ENCODE measurements around the gene RNU11. TPM values are rescaled to one million over a fixed set of nuclear protein-coding genes. Genes with fewer than 3 reads are reported as not detected.

RNU11 gene
- total and polyA plus RNA-seq, 2 of the 4 experiments (the other 2 are of a cell fraction), result not detected

DNA sequence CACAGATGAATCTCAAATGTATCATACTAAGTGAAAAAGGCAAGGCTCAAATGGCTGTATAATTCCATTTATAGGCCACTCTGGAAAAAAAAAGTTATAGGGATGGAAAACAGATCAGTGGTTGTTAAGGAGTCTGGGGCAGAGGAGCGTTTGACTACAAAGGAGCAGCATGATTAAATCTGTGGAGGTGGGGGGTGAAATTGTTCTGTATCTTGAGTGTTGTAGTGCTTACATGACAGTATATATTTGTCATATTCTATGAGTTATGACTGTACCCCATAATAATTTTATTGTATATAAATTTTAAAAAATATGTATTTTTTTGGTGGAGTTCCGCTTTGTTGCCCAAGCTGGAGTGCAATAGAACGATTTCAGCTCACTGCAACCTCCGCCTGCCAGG is 15.8 kb upstream of the RNU11 start:
- 100% methylated on average over 1 of the region's 4 CpGs; no CpG with 5 or more reads in 1 of the 2 experiments for WGBS, 2 experiments (ENCODE audit: extremely low coverage in 2 of 2, insufficient read length in 1 of 2)
- intact Hi-C loops (cut with micrococcal nuclease) (no loop called here), dilution Hi-C loops (cut with HindIII; ENCODE audit: low sequenced_read_pairs, unreplicated experiment) (no loop called here), in situ Hi-C loops (cut with MboI; ENCODE audit: low sequenced_read_pairs) (no loop called here)
- Histone ChIP-seq H3K27ac (ENCODE audit: insufficient read depth, low read length) (no peak overlapping the region), H2BK120ac (ENCODE audit: low read depth, low read length) (no peak overlapping the region), H3K9ac (ENCODE audit: low read depth, low read length) (no peak overlapping the region), H3K18ac (ENCODE audit: low read depth, low read length) (no peak overlapping the region), H3K56ac (ENCODE audit: extremely low read depth, insufficient read depth, low read length) (no peak overlapping the region), H2BK15ac (ENCODE audit: low read depth, low read length) (no peak overlapping the region), H3K4ac (ENCODE audit: low read depth, low read length) (no peak overlapping the region), H4K5ac (ENCODE audit: low read depth, low read length) (no peak overlapping the region), H3K9me1 (ENCODE audit: insufficient read depth, low read length) (no peaks in the 10 kb centered on the region), H3K27me3 (ENCODE audit: control insufficient read depth, insufficient read depth, low read length) (no peaks in the 10 kb centered on the region), H3K4me2 (ENCODE audit: low read depth, low read length) (no peak overlapping the region), H3K36me3 (ENCODE audit: control insufficient read depth, insufficient read depth, low read length) (0 out of 2 replicates have a peak, but pooled peaks cover 3% of the 10 kb centered on the region), H4K20me1 (ENCODE audit: insufficient read depth, low read length) (no peaks in the 10 kb centered on the region), H3K23ac (ENCODE audit: low read depth, low read length) (no peak overlapping the region), H3K14ac (replicated peaks; ENCODE audit: low read depth, low read length) (no peak overlapping the region), H2BK5ac (ENCODE audit: low read depth, low read length, poor library complexity, severe bottlenecking) (no peak overlapping the region), H2AK9ac (replicated peaks; ENCODE audit: low read depth, low read length, poor library complexity) (no peak overlapping the region), H3K4me3 (ENCODE audit: insufficient read depth, low read depth, low read length) (no peak overlapping the region), H2BK20ac (ENCODE audit: low read depth, low read length) (no peak overlapping the region), H3K79me1 (ENCODE audit: low read depth in 1 of 2, low read length in 2 of 2) (peaks cover 13 to 29% of the 10 kb centered on the region in 2 experiments), H3K9me3 (ENCODE audit: control insufficient read depth, insufficient read depth, low read length) (no peaks in the 10 kb centered on the region), H2AFZ (replicated peaks; ENCODE audit: low read length, poor library complexity) (no peak overlapping the region), H3K4me1 (ENCODE audit: control insufficient read depth, insufficient read depth, low read length) (no peaks in the 10 kb centered on the region), H4K91ac (ENCODE audit: insufficient read depth, low read depth, low read length) (no peak overlapping the region), H2AK5ac (ENCODE audit: low read depth, low read length) (no peak overlapping the region), H4K8ac (ENCODE audit: low read depth in 2 of 2, low read length in 2 of 2) (no peak overlapping the region)
- TF ChIP-seq, protein P1, sequence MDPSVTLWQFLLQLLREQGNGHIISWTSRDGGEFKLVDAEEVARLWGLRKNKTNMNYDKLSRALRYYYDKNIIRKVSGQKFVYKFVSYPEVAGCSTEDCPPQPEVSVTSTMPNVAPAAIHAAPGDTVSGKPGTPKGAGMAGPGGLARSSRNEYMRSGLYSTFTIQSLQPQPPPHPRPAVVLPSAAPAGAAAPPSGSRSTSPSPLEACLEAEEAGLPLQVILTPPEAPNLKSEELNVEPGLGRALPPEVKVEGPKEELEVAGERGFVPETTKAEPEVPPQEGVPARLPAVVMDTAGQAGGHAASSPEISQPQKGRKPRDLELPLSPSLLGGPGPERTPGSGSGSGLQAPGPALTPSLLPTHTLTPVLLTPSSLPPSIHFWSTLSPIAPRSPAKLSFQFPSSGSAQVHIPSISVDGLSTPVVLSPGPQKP (IDR thresholded peaks at IDR 0.05; ENCODE audit: borderline replicate concordance, low read depth, low read length), result no peak
- no peak for TF ChIP-seq RFX5 (IDR thresholded peaks at IDR 0.05; ENCODE audit: low read depth, low read length)
- no peak for TF ChIP-seq BHLHE40 (IDR thresholded peaks at IDR 0.05; ENCODE audit: low read depth, low read length)
- no peak for TF ChIP-seq RAD21 (IDR thresholded peaks at IDR 0.05; ENCODE audit: low read length)
- TF ChIP-seq, protein P2, sequence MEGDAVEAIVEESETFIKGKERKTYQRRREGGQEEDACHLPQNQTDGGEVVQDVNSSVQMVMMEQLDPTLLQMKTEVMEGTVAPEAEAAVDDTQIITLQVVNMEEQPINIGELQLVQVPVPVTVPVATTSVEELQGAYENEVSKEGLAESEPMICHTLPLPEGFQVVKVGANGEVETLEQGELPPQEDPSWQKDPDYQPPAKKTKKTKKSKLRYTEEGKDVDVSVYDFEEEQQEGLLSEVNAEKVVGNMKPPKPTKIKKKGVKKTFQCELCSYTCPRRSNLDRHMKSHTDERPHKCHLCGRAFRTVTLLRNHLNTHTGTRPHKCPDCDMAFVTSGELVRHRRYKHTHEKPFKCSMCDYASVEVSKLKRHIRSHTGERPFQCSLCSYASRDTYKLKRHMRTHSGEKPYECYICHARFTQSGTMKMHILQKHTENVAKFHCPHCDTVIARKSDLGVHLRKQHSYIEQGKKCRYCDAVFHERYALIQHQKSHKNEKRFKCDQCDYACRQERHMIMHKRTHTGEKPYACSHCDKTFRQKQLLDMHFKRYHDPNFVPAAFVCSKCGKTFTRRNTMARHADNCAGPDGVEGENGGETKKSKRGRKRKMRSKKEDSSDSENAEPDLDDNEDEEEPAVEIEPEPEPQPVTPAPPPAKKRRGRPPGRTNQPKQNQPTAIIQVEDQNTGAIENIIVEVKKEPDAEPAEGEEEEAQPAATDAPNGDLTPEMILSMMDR (conservative IDR thresholded peaks at IDR 0.05; ENCODE audit: low read depth, low read length), result no peak
- TF ChIP-seq MAZ (IDR thresholded peaks at IDR 0.05; ENCODE audit: borderline replicate concordance, low read depth, low read length), result no peak
- no peak for TF ChIP-seq POLR2A (IDR thresholded peaks at IDR 0.05; ENCODE audit: low read depth, low read length)
- no peak for TF ChIP-seq CEBPB (IDR thresholded peaks at IDR 0.05; ENCODE audit: low read depth, low read length)
- no peak for TF ChIP-seq SMC3 (IDR thresholded peaks at IDR 0.05; ENCODE audit: low read depth, low read length)
- TF ChIP-seq, protein P3, sequence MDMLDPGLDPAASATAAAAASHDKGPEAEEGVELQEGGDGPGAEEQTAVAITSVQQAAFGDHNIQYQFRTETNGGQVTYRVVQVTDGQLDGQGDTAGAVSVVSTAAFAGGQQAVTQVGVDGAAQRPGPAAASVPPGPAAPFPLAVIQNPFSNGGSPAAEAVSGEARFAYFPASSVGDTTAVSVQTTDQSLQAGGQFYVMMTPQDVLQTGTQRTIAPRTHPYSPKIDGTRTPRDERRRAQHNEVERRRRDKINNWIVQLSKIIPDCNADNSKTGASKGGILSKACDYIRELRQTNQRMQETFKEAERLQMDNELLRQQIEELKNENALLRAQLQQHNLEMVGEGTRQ (IDR thresholded peaks at IDR 0.05; ENCODE audit: low read depth, low read length), result no peak
- no peak for TF ChIP-seq FOS (IDR thresholded peaks at IDR 0.05; ENCODE audit: low read depth, low read length)
- no peak for ATAC-seq (ENCODE audit: low read depth)
- DNase-seq, result no peak
- BruUV-seq (replicated peaks), result no TSS peak
- ChIA-PET POLR2A (ENCODE audit: unreplicated experiment) (no interaction called here), CTCF (no interaction called here)
